ENCODE measurements around the gene PLAC9. TPM values are rescaled to one million over a fixed set of nuclear protein-coding genes. Genes with fewer than 3 reads are reported as not detected.

Gene PLAC9
- total and polyA plus RNA-seq, 7 experiments from 2014 or later, result not detected

GRCh38 chr10:80166581-80167470 is 34.3 kb downstream of the PLAC9 start:
- H3K4me1 Mint-ChIP-seq, result peaks cover 4 to 23% (median 15%) of the 10 kb centered on the region in 7 donors
- no peak for ATAC-seq
- peak overlapping the region in 4 of 9 donors; percentile 4 to 60 (median 34) for H3K27ac Mint-ChIP-seq
- no peak for DNase-seq
- no peaks in the 10 kb centered on the region for H3K27me3 ChIP-seq (ENCODE audit: control insufficient read depth in 2 of 2, insufficient read depth in 2 of 2, low read length in 2 of 2)
- ChIA-PET POLR2A (interaction anchor here (0.9 to 1.6 kb wide), 2 partner anchors 11 to 16 kb away, joined by 3 to 5 read pairs; no protein-coding TSS in a partner anchor), CTCF (interaction anchor here (0.5 to 1.5 kb wide), 4 partner anchors 11 to 24 kb away, joined by 3 read pairs; no protein-coding TSS in a partner anchor)
- H3K9me3 Mint-ChIP-seq, result peaks cover 0 to 2% (median 0%) of the 10 kb centered on the region in 11 donors
- no peak overlapping the region for H3K4me3 Mint-ChIP-seq
- intact Hi-C loops (cut with micrococcal nuclease), result loop anchor here in 1 of 2 donors (5.0 kb wide), 1 partner anchor 35 kb away; no protein-coding TSS in a partner anchor
- H3K4me3 ChIP-seq (ENCODE audit: low read length), result no peak overlapping the region
- no peaks in the 10 kb centered on the region for H3K27me3 Mint-ChIP-seq
- H3K4me1 ChIP-seq (ENCODE audit: control insufficient read depth in 2 of 2, insufficient read depth in 2 of 2, low read length in 2 of 2), result no peaks in the 10 kb centered on the region
- H3K9me3 ChIP-seq (ENCODE audit: control insufficient read depth in 2 of 3, low read length in 3 of 3), result no peaks in the 10 kb centered on the region
- peaks cover 15 to 31% (median 18%) of the 10 kb centered on the region in 5 donors for H3K36me3 Mint-ChIP-seq
- no peak overlapping the region for H3K27ac ChIP-seq (ENCODE audit: low read depth, low read length)
- peaks cover 23 to 99% (median 36%) of the 10 kb centered on the region in 3 experiments for H3K36me3 ChIP-seq (ENCODE audit: control insufficient read depth in 2 of 3, insufficient read depth in 3 of 3, low read length in 3 of 3)

DNA sequence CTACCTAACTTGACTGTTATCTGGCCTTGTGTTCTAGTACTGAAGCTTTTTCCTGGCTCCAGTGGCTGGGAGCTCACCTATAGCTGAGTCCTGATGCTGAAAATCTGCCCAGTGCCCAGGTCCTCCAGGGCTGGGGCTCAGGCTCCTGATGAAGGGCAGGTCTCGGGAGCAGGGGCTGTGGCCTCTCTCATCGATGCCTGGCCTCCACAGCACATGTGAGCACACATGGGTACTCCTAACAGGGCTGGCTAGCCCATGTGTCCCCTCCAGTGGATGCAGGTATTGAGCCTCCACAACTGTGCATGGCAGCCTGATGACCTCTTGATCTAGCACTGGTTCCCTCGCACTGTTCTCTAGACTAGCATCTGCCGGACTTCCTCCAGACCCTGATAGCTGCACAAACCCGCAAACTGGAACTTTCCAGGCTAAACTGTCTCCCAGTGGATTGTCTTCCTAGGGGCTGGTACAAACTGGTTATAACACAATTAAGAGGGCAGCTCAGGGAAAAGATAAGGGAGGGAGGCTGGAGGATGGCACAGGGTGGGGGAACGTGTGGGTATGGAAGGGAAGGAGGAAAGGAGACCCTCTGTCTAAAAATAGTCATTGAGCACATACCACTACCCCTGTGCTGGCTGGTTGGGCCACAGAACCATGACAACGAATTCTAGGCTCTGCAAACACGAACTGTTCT is 35.1 kb downstream of the PLAC9 start:
- Mint-ChIP-seq H3K4me3 (no peak overlapping the region), H3K36me3 (peaks cover 15 to 30% (median 18%) of the 10 kb centered on the region in 5 donors)

GRCh38 chr10:80168162-80168511 is 35.6 kb downstream of the PLAC9 start:
- Mint-ChIP-seq H3K4me3 (no peak overlapping the region), H3K27ac (peak overlapping the region in 3 of 9 donors; percentile 10 to 74 (median 62)), H3K4me1 (peaks cover 5 to 23% (median 17%) of the 10 kb centered on the region in 7 donors), H3K27me3 (no peaks in the 10 kb centered on the region), H3K9me3 (peaks cover 0 to 2% (median 0%) of the 10 kb centered on the region in 11 donors), H3K36me3 (peaks cover 14 to 27% (median 15%) of the 10 kb centered on the region in 5 donors)
- Histone ChIP-seq H3K27ac (ENCODE audit: low read depth, low read length) (no peak overlapping the region), H3K9me3 (ENCODE audit: control insufficient read depth in 2 of 3, low read length in 3 of 3) (no peaks in the 10 kb centered on the region), H3K4me1 (ENCODE audit: control insufficient read depth in 2 of 2, insufficient read depth in 2 of 2, low read length in 2 of 2) (no peaks in the 10 kb centered on the region), H3K36me3 (ENCODE audit: control insufficient read depth in 2 of 3, insufficient read depth in 3 of 3, low read length in 3 of 3) (peaks cover 20 to 99% (median 27%) of the 10 kb centered on the region in 3 experiments), H3K4me3 (ENCODE audit: low read length) (no peak overlapping the region), H3K27me3 (ENCODE audit: control insufficient read depth in 2 of 2, insufficient read depth in 2 of 2, low read length in 2 of 2) (no peaks in the 10 kb centered on the region)
- CTCF ChIA-PET, result interaction anchor here (0.9 to 1.5 kb wide), 3 partner anchors 10 to 24 kb away, joined by 3 to 4 read pairs (median 3); no protein-coding TSS in a partner anchor
- ATAC-seq, result no peak
- POLR2A ChIA-PET, result interaction anchor here (1.3 to 1.6 kb wide), 2 partner anchors 10 to 15 kb away, joined by 3 to 5 read pairs; no protein-coding TSS in a partner anchor
- no peak for DNase-seq
- intact Hi-C loops (cut with micrococcal nuclease), result loop anchor here in 1 of 2 donors (5.0 kb wide), 1 partner anchor 34 kb away; no protein-coding TSS in a partner anchor

More for the DNA sequence above, 35.1 kb downstream of the PLAC9 start:
- intact Hi-C loops (cut with micrococcal nuclease), result loop anchor here in 1 of 2 donors (5.0 kb wide), 1 partner anchor 35 kb away; no protein-coding TSS in a partner anchor
- Mint-ChIP-seq H3K9me3 (peaks cover 0 to 2% (median 0%) of the 10 kb centered on the region in 11 donors), H3K4me1 (peaks cover 4 to 23% (median 15%) of the 10 kb centered on the region in 7 donors), H3K27ac (peak overlapping the region in 3 of 9 donors; percentile 10 to 74 (median 62)), H3K27me3 (no peaks in the 10 kb centered on the region)
- DNase-seq (no peak), ATAC-seq (no peak)
- ChIA-PET CTCF (interaction anchor here (0.9 to 1.5 kb wide), 2 partner anchors 10 to 17 kb away, joined by 3 read pairs; no protein-coding TSS in a partner anchor), POLR2A (interaction anchor here (1.3 to 1.6 kb wide), 2 partner anchors 10 to 16 kb away, joined by 3 to 5 read pairs; no protein-coding TSS in a partner anchor)
- Histone ChIP-seq H3K4me3 (ENCODE audit: low read length) (no peak overlapping the region), H3K9me3 (ENCODE audit: control insufficient read depth in 2 of 3, low read length in 3 of 3) (no peaks in the 10 kb centered on the region), H3K27me3 (ENCODE audit: control insufficient read depth in 2 of 2, insufficient read depth in 2 of 2, low read length in 2 of 2) (no peaks in the 10 kb centered on the region), H3K36me3 (ENCODE audit: control insufficient read depth in 2 of 3, insufficient read depth in 3 of 3, low read length in 3 of 3) (peaks cover 23 to 99% (median 31%) of the 10 kb centered on the region in 3 experiments), H3K27ac (ENCODE audit: low read depth, low read length) (no peak overlapping the region), H3K4me1 (ENCODE audit: control insufficient read depth in 2 of 2, insufficient read depth in 2 of 2, low read length in 2 of 2) (no peaks in the 10 kb centered on the region)

DNA sequence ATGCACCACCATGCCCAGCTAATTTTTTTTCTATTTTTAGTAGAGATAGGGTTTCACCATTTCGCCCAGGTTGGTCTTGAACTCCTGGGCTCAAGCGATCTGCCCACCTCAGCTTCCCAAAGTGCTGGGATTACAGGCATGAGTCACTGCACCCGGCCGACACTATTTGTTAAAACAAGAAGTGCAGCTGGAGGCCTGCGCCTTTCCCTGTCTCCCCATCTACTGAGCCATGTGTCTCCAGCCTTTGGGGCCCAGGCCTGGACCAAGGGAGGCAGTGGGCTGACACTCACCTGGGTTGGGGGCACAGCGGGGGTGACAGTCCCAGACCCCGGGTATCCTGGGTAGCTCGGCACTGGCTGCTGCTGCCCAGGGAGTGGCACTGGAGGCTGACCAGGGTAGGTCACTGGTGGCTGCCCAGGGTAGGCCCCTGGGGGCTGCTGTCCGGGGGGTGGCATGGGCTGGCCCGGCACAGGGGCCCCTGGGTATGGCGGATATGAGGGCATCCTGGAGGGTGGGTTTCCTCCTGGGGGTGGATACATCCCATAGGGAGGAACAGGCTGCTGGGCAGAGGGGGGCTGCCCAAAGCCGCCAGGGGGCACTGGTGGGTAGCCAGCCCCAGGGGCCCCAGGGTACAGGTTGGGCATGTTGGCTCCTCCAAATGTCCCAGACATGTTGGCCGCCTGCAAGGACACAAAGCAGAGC is 36.3 kb downstream of the PLAC9 start:
- H3K36me3 Mint-ChIP-seq, result peaks cover 7 to 20% (median 15%) of the 10 kb centered on the region in 5 donors
- no peak overlapping the region for H3K27ac ChIP-seq (ENCODE audit: low read depth, low read length)
- ChIA-PET POLR2A (interaction anchor here (1.3 to 1.6 kb wide), 2 partner anchors 9 to 14 kb away, joined by 3 to 5 read pairs; no protein-coding TSS in a partner anchor), CTCF (interaction anchor here (0.7 to 1.5 kb wide), 3 partner anchors 19 to 37 kb away, joined by 3 to 4 read pairs (median 3); partner anchors contain the start of gene ANXA11)
- DNase-seq (no peak), ATAC-seq (no peak)
- no peaks in the 10 kb centered on the region for H3K27me3 Mint-ChIP-seq
- H3K4me1 ChIP-seq (ENCODE audit: control insufficient read depth in 2 of 2, insufficient read depth in 2 of 2, low read length in 2 of 2), result peaks cover 0 to 4% of the 10 kb centered on the region in 2 donors
- no peaks in the 10 kb centered on the region for H3K9me3 ChIP-seq (ENCODE audit: control insufficient read depth in 2 of 3, low read length in 3 of 3)
- H3K27ac Mint-ChIP-seq, result peak overlapping the region in 1 of 9 donors; percentile 4
- intact Hi-C loops (cut with micrococcal nuclease), result loop anchor here in 1 of 2 donors (5.0 kb wide), 1 partner anchor 33 kb away; no protein-coding TSS in a partner anchor
- no peaks in the 10 kb centered on the region for H3K9me3 Mint-ChIP-seq
- H3K4me3 Mint-ChIP-seq, result no peak overlapping the region
- H3K27me3 ChIP-seq (ENCODE audit: control insufficient read depth in 2 of 2, insufficient read depth in 2 of 2, low read length in 2 of 2), result no peaks in the 10 kb centered on the region
- no peak overlapping the region for H3K4me3 ChIP-seq (ENCODE audit: low read length)
- peaks cover 8 to 25% (median 18%) of the 10 kb centered on the region in 7 donors for H3K4me1 Mint-ChIP-seq
- H3K36me3 ChIP-seq (ENCODE audit: control insufficient read depth in 2 of 3, insufficient read depth in 3 of 3, low read length in 3 of 3), result peaks cover 13 to 99% (median 24%) of the 10 kb centered on the region in 3 experiments

GRCh38 chr10:80170026-80170425 is 37.5 kb downstream of the PLAC9 start:
- Histone ChIP-seq H3K4me1 (ENCODE audit: control insufficient read depth in 2 of 2, insufficient read depth in 2 of 2, low read length in 2 of 2) (peaks cover 0 to 7% of the 10 kb centered on the region in 2 donors), H3K36me3 (ENCODE audit: control insufficient read depth in 2 of 3, insufficient read depth in 3 of 3, low read length in 3 of 3) (peaks cover 13 to 93% (median 15%) of the 10 kb centered on the region in 3 experiments), H3K27ac (ENCODE audit: low read depth, low read length) (no peak overlapping the region), H3K27me3 (ENCODE audit: control insufficient read depth in 2 of 2, insufficient read depth in 2 of 2, low read length in 2 of 2) (no peaks in the 10 kb centered on the region), H3K9me3 (ENCODE audit: control insufficient read depth in 2 of 3, low read length in 3 of 3) (no peaks in the 10 kb centered on the region), H3K4me3 (ENCODE audit: low read length) (no peak overlapping the region)
- peaks cover 6 to 19% (median 12%) of the 10 kb centered on the region in 5 donors for H3K36me3 Mint-ChIP-seq
- H3K4me1 Mint-ChIP-seq, result peaks cover 8 to 34% (median 18%) of the 10 kb centered on the region in 7 donors
- DNase-seq (no peak), ATAC-seq (no peak)
- CTCF ChIA-PET, result no interaction called here
- peak overlapping the region in 7 of 9 donors; percentile 1 to 85 (median 63) for H3K27ac Mint-ChIP-seq
- H3K9me3 Mint-ChIP-seq, result no peaks in the 10 kb centered on the region
- H3K4me3 Mint-ChIP-seq, result no peak overlapping the region
- no peaks in the 10 kb centered on the region for H3K27me3 Mint-ChIP-seq
- intact Hi-C loops (cut with micrococcal nuclease), result no loop called here
- POLR2A ChIA-PET, result no interaction called here
